GM19463 (cell line): Measurements from ENCODE around the gene CSMD2.

Experiments
- ATAC-seq: cut with Tn5 transposase; IDR thresholded peaks from one replicate; pipeline ENCODE4 v1.9.1; 2021; ENCODE audit warnings: mild to moderate bottlenecking, moderate library complexity; ENCODE audit not compliant: unreplicated experiment

Gene CSMD2

GRCh38 chr1:34156739-34157138, 8.3 kb downstream of the CSMD2 start:
- ATAC-seq = no peak

GRCh38 chr1:34155860-34156259, 9.2 kb downstream of the CSMD2 start:
- no peak for ATAC-seq

GRCh38 chr1:34153246-34153645, 11.8 kb downstream of the CSMD2 start:
- ATAC-seq = no peak

GRCh38 chr1:34149501-34149900, 15.5 kb downstream of the CSMD2 start:
- ATAC-seq = no peak

GRCh38 chr1:34147301-34147700, 17.7 kb downstream of the CSMD2 start:
- ATAC-seq = no peak

- ATAC-seq = no peak
Observed at GRCh38 chr1:34144766-34145165, 20.3 kb downstream of the CSMD2 start.

- no peak for ATAC-seq
Observed at GRCh38 chr1:34143975-34144374, 21.1 kb downstream of the CSMD2 start.

- no peak for ATAC-seq
Observed at GRCh38 chr1:34140011-34140676, 24.9 kb downstream of the CSMD2 start.

- ATAC-seq = no peak
Observed at GRCh38 chr1:34137411-34137810, 27.6 kb downstream of the CSMD2 start.

GRCh38 chr1:34132161-34132420, 32.9 kb downstream of the CSMD2 start:
- ATAC-seq = no peak

- ATAC-seq = no peak
Observed at GRCh38 chr1:34131396-34132160, 33.5 kb downstream of the CSMD2 start.

- no peak for ATAC-seq
Observed at GRCh38 chr1:34130306-34130705, 34.7 kb downstream of the CSMD2 start.

- ATAC-seq = no peak
Observed at GRCh38 chr1:34129630-34130029, 35.4 kb downstream of the CSMD2 start.

GRCh38 chr1:34128186-34128889, 36.7 kb downstream of the CSMD2 start:
- no peak for ATAC-seq

- no peak for ATAC-seq
Observed at GRCh38 chr1:34127006-34128000, 37.7 kb downstream of the CSMD2 start.

- ATAC-seq = no peak
Observed at GRCh38 chr1:34126486-34126885, 38.5 kb downstream of the CSMD2 start.

- ATAC-seq = no peak
Observed at GRCh38 chr1:34125721-34126380, 39.2 kb downstream of the CSMD2 start.

- no peak for ATAC-seq
Observed at GRCh38 chr1:34122080-34122932, 42.7 kb downstream of the CSMD2 start.

GRCh38 chr1:34115233-34115632, 49.8 kb downstream of the CSMD2 start:
- ATAC-seq = no peak

- ATAC-seq = no peak
Observed at GRCh38 chr1:34113887-34114286, 51.1 kb downstream of the CSMD2 start.
